Suprapubic skin (tissue), 3 donors: ENCODE data around the gene IFIT1B.

Experiments
- EP300 ChIP-seq: sonication (generic); formaldehyde crosslinking; IDR thresholded peaks from one replicate; pipeline ENCODE4 v1.6.1; 2017; ENCODE audit warnings: antibody characterized with exemption
- POLR2A ChIP-seq, 2 donors: fragments of 450-650 bp; IDR thresholded peaks; one replicate each; pipeline ENCODE4 v1.6.1; 2017; ENCODE audit warnings: antibody characterized with exemption in 2 of 2, mild to moderate bottlenecking in 2 of 2, moderate library complexity in 2 of 2
- TF ChIP-seq, protein P1 (sequence below), 2 donors: fragments of 200-600 bp in 1 of 2; fragments of 450-650 bp in 1 of 2; sonication (generic) in 1 of 2; IDR thresholded peaks; one replicate each; pipeline ENCODE4 v1.5.1; 2016 to 2019; ENCODE audit warnings: antibody characterized with exemption in 2 of 2, mild to moderate bottlenecking in 1 of 2, moderate library complexity in 1 of 2

DNA sequence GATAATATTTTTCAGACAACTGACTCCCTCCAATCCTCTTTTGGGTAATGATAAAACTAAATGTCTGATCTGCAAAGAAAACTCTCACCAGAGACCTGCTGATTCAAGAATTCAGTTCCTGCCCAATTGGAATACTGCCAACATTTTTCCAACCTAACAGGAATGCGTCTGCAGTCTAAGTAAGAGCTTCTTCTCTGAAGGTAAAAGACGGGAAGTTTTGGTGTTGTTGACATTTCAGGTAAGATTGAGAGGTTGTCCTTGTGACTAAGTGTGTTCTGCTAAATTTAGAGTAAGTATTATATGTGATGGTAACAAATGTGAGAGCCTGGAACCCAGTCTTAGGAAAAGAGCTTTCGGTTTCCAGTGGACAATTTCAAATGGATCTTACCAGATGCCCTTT, 54.1 kb downstream of the IFIT1B start:
- TF ChIP-seq, protein P1, sequence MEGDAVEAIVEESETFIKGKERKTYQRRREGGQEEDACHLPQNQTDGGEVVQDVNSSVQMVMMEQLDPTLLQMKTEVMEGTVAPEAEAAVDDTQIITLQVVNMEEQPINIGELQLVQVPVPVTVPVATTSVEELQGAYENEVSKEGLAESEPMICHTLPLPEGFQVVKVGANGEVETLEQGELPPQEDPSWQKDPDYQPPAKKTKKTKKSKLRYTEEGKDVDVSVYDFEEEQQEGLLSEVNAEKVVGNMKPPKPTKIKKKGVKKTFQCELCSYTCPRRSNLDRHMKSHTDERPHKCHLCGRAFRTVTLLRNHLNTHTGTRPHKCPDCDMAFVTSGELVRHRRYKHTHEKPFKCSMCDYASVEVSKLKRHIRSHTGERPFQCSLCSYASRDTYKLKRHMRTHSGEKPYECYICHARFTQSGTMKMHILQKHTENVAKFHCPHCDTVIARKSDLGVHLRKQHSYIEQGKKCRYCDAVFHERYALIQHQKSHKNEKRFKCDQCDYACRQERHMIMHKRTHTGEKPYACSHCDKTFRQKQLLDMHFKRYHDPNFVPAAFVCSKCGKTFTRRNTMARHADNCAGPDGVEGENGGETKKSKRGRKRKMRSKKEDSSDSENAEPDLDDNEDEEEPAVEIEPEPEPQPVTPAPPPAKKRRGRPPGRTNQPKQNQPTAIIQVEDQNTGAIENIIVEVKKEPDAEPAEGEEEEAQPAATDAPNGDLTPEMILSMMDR (IDR thresholded peaks at IDR 0.05), result no peak
- TF ChIP-seq POLR2A (IDR thresholded peaks at IDR 0.05) (no peak), EP300 (no peak)
